Trophoblast cell (in vitro differentiated cells and primary cell): ENCODE data around the gene F2RL2. TPM values are rescaled to one million over a fixed set of nuclear protein-coding genes. Genes with fewer than 3 reads are reported as not detected.
A peak's percentile ranks its signal among the peaks of the same experiment; 100 is the strongest.

ENCODE experiments used
- DNase-seq, 2 donors: peaks; one replicate each; pipeline ENCODE4 v3.0.0-alpha.2; 2016
- H2AFZ ChIP-seq: 2 replicates; pipeline ENCODE4 v1.6.1; 2013; ENCODE audit warnings: low read length, moderate library complexity, mild to moderate bottlenecking; ENCODE audit not compliant: insufficient read depth, poor library complexity
- H2AK5ac ChIP-seq: 2 replicates; pipeline ENCODE4 v1.6.1; 2013; ENCODE audit warnings: mild to moderate bottlenecking, low read length
- H2BK120ac ChIP-seq: 2 replicates; pipeline ENCODE4 v1.6.1; 2013; ENCODE audit warnings: low read length, mild to moderate bottlenecking, moderate library complexity; ENCODE audit not compliant: insufficient read depth, poor library complexity
- H2BK12ac ChIP-seq: 2 replicates; pipeline ENCODE4 v1.6.1; 2013; ENCODE audit warnings: mild to moderate bottlenecking, low read length, moderate library complexity
- H2BK5ac ChIP-seq: 2 replicates; pipeline ENCODE4 v1.6.1; 2013; ENCODE audit warnings: low read length, low read depth, moderate library complexity, mild to moderate bottlenecking; ENCODE audit not compliant: poor library complexity
- H3K14ac ChIP-seq: 2 replicates; pipeline ENCODE4 v1.6.1; 2013; ENCODE audit warnings: mild to moderate bottlenecking, low read length
- H3K18ac ChIP-seq: 2 replicates; pipeline ENCODE4 v1.6.1; 2013; ENCODE audit warnings: mild to moderate bottlenecking, low read length
- H3K23ac ChIP-seq: 2 replicates; pipeline ENCODE4 v1.6.1; 2013; ENCODE audit warnings: low read length
- H3K27ac ChIP-seq: 2 replicates; pipeline ENCODE4 v1.5.1; 2013; ENCODE audit warnings: low read depth, mild to moderate bottlenecking, inconsistent platforms, low read length, moderate library complexity
- H3K27me3 ChIP-seq: 2 replicates; pipeline ENCODE4 v1.6.1; 2013; ENCODE audit warnings: inconsistent platforms, mild to moderate bottlenecking, low read length, moderate library complexity; ENCODE audit not compliant: insufficient read depth
- H3K36me3 ChIP-seq, 2 experiments: 1 replicate in 1 of 2; 2 replicates in 1 of 2; pipeline ENCODE4 v1.6.1; 2013; ENCODE audit warnings: low read length in 2 of 2, mild to moderate bottlenecking in 2 of 2, moderate library complexity in 1 of 2; ENCODE audit not compliant: insufficient read depth in 2 of 2, control insufficient read depth in 1 of 2
- H3K4ac ChIP-seq: 2 replicates; pipeline ENCODE4 v1.6.1; 2013; ENCODE audit warnings: low read depth, mild to moderate bottlenecking, low read length, moderate library complexity
- H3K4me1 ChIP-seq, 2 experiments: 1 replicate in 1 of 2; 2 replicates in 1 of 2; pipeline ENCODE4 v1.6.1; 2013; ENCODE audit warnings: low read length in 2 of 2, mild to moderate bottlenecking in 2 of 2, moderate library complexity in 1 of 2; ENCODE audit not compliant: insufficient read depth in 2 of 2, control insufficient read depth in 1 of 2
- H3K4me2 ChIP-seq: 2 replicates; pipeline ENCODE4 v1.6.1; 2013; ENCODE audit warnings: inconsistent platforms, mild to moderate bottlenecking, low read length, moderate library complexity
- H3K4me3 ChIP-seq: 2 replicates; pipeline ENCODE4 v1.5.1; 2013; ENCODE audit warnings: mild to moderate bottlenecking, low read depth, low read length, inconsistent platforms
- H3K79me1 ChIP-seq: one replicate; pipeline ENCODE4 v1.6.1; 2013; ENCODE audit warnings: low read length
- H3K79me2 ChIP-seq: 2 replicates; pipeline ENCODE4 v1.6.1; 2013; ENCODE audit warnings: low read length, mild to moderate bottlenecking; ENCODE audit not compliant: control insufficient read depth, insufficient read depth, poor library complexity
- H3K9ac ChIP-seq: 2 replicates; pipeline ENCODE4 v1.6.1; 2013; ENCODE audit warnings: mild to moderate bottlenecking, low read length
- H3K9me3 ChIP-seq: 2 replicates; pipeline ENCODE4 v1.6.1; 2013; ENCODE audit warnings: low read depth, mild to moderate bottlenecking, control low read depth, inconsistent platforms, low read length; ENCODE audit not compliant: insufficient read depth
- H4K12ac ChIP-seq: 2 replicates; pipeline ENCODE4 v1.6.1; 2013; ENCODE audit warnings: low read depth, mild to moderate bottlenecking, low read length, moderate library complexity
- H4K8ac ChIP-seq: 2 replicates; pipeline ENCODE4 v1.6.1; 2013; ENCODE audit warnings: low read depth, mild to moderate bottlenecking, low read length, moderate library complexity
- H4K91ac ChIP-seq: one replicate; pipeline ENCODE4 v1.6.1; 2013; ENCODE audit warnings: low read depth, mild to moderate bottlenecking, low read length, moderate library complexity
- WGBS: extraction: QIAGEN DNeasy Blood & Tissue Kit; methylation state at CpG from one replicate; pipeline ENCODE4 v1.1.7; 2013; ENCODE audit warnings: missing lambda C conversion rate; ENCODE audit not compliant: insufficient read length, insufficient coverage; ENCODE audit errors: extremely low coverage; 5-methylcytosine and 5-hydroxymethylcytosine counted together
- polyA plus RNA-seq: library from polyadenylated mRNA; stranded (reverse); fragments of 200-250 nt; gene quantifications from 2 replicates; pipeline ENCODE4 v1.2.3, GENCODE V29; 2013

Gene F2RL2
- polyA plus RNA-seq = 0.01 TPM in 2 replicates

- DNase-seq = no peak
- no peak within 1 kb of the TSS for H3K4me3 ChIP-seq
- no peaks in the 10 kb centered on the region for H3K79me1 ChIP-seq
- H2BK12ac ChIP-seq = no peak within 1 kb of the TSS
- H3K9me3 ChIP-seq = no peaks in the 10 kb centered on the region
- H2BK5ac ChIP-seq = no peak within 1 kb of the TSS
- H3K14ac ChIP-seq = no peak within 1 kb of the TSS
- no peak within 1 kb of the TSS for H4K12ac ChIP-seq
- no peak within 1 kb of the TSS for H2AK5ac ChIP-seq
- H3K4me1 ChIP-seq = no peaks in the 10 kb centered on the region
- no peak within 1 kb of the TSS for H2BK120ac ChIP-seq
- no peak within 1 kb of the TSS for H3K18ac ChIP-seq
- H3K27me3 ChIP-seq = no peaks in the 10 kb centered on the region
- H3K23ac ChIP-seq = no peak within 1 kb of the TSS
- H4K91ac ChIP-seq = no peak within 1 kb of the TSS
- H3K79me2 ChIP-seq = no peaks in the 10 kb centered on the region
- no peaks in the 10 kb centered on the region for H3K36me3 ChIP-seq
- no peak within 1 kb of the TSS for H3K9ac ChIP-seq
- no peak within 1 kb of the TSS for H3K27ac ChIP-seq
- no CpG with 5 or more reads among the region's 7 CpGs for WGBS
- no peak within 1 kb of the TSS for H4K8ac ChIP-seq
- H3K4me2 ChIP-seq = no peak within 1 kb of the TSS
- no peak within 1 kb of the TSS for H3K4ac ChIP-seq
- no peak within 1 kb of the TSS for H2AFZ ChIP-seq
Measured at GRCh38 chr5:76622973-76623596, at the start of gene F2RL2. TSS of gene F2RL2 (minus strand) at chr5:76623403. CDS start at chr5:76623230, 173 bp downstream.

- no peaks in the 10 kb centered on the region for H3K27me3 ChIP-seq
- H3K79me2 ChIP-seq = no peaks in the 10 kb centered on the region
- H3K36me3 ChIP-seq = no peaks in the 10 kb centered on the region
- H3K79me1 ChIP-seq = no peaks in the 10 kb centered on the region
- no peak overlapping the region for H2BK120ac ChIP-seq
- H3K27ac ChIP-seq = no peak overlapping the region
- H3K4ac ChIP-seq = no peak overlapping the region
- no peak overlapping the region for H4K8ac ChIP-seq
- no peak for DNase-seq
- no peaks in the 10 kb centered on the region for H3K9me3 ChIP-seq
- no peak overlapping the region for H2BK12ac ChIP-seq
- H3K18ac ChIP-seq = no peak overlapping the region
- H3K4me3 ChIP-seq = no peak overlapping the region
- H4K91ac ChIP-seq = no peak overlapping the region
- no peak overlapping the region for H3K14ac ChIP-seq
- no peak overlapping the region for H4K12ac ChIP-seq
- no peak overlapping the region for H2BK5ac ChIP-seq
- H2AFZ ChIP-seq = no peak overlapping the region
- H3K23ac ChIP-seq = no peak overlapping the region
- no peaks in the 10 kb centered on the region for H3K4me1 ChIP-seq
- no CpG with 5 or more reads among the region's 2 CpGs for WGBS
- H3K9ac ChIP-seq = no peak overlapping the region
- no peak overlapping the region for H2AK5ac ChIP-seq
- H3K4me2 ChIP-seq = no peak overlapping the region
Measured at GRCh38 chr5:76672242-76672641, 49.0 kb upstream of the F2RL2 start.

- Histone ChIP-seq H3K9me3 (no peaks in the 10 kb centered on the region), H2BK5ac (no peak overlapping the region), H3K27ac (no peak overlapping the region), H2BK120ac (no peak overlapping the region), H3K18ac (no peak overlapping the region), H3K23ac (no peak overlapping the region), H3K4ac (no peak overlapping the region), H3K9ac (no peak overlapping the region), H3K27me3 (no peaks in the 10 kb centered on the region), H3K4me3 (no peak overlapping the region), H2BK12ac (no peak overlapping the region), H3K36me3 (no peaks in the 10 kb centered on the region), H3K14ac (no peak overlapping the region), H4K8ac (no peak overlapping the region), H3K79me1 (no peaks in the 10 kb centered on the region), H4K12ac (no peak overlapping the region), H3K4me1 (no peaks in the 10 kb centered on the region), H2AFZ (no peak overlapping the region), H4K91ac (no peak overlapping the region), H3K79me2 (no peaks in the 10 kb centered on the region), H2AK5ac (no peak overlapping the region), H3K4me2 (no peak overlapping the region)
- no CpG with 5 or more reads among the region's 3 CpGs for WGBS
- DNase-seq = no peak
Measured at GRCh38 chr5:76670508-76670907, 47.3 kb upstream of the F2RL2 start.

GRCh38 chr5:76669245-76669644 lies 46.0 kb upstream of the F2RL2 start:
- Histone ChIP-seq H3K9me3 (no peaks in the 10 kb centered on the region), H3K79me1 (no peaks in the 10 kb centered on the region), H3K36me3 (no peaks in the 10 kb centered on the region), H2BK5ac (no peak overlapping the region), H3K14ac (no peak overlapping the region), H3K18ac (no peak overlapping the region), H3K27me3 (no peaks in the 10 kb centered on the region), H4K12ac (no peak overlapping the region), H4K91ac (no peak overlapping the region), H2AK5ac (no peak overlapping the region), H3K4ac (no peak overlapping the region), H2BK120ac (no peak overlapping the region), H3K9ac (no peak overlapping the region), H3K27ac (no peak overlapping the region), H3K4me3 (no peak overlapping the region), H3K79me2 (no peaks in the 10 kb centered on the region), H4K8ac (no peak overlapping the region), H3K4me1 (no peaks in the 10 kb centered on the region), H3K4me2 (no peak overlapping the region), H2AFZ (no peak overlapping the region), H2BK12ac (no peak overlapping the region), H3K23ac (no peak overlapping the region)
- peak in 1 of 2 donors; percentile 55 for DNase-seq
- no CpG with 5 or more reads among the region's 5 CpGs for whole genome bisulfite sequencing
